Measurements from ENCODE around the gene PCSK6. TPM values are rescaled to one million over a fixed set of nuclear protein-coding genes. Genes with fewer than 3 reads are reported as not detected.

The PCSK6 gene
- total RNA-seq, 3 donors from 2014 or later (not counting 1 experiment from before 2014, with no cell fraction given), result 1.5 to 2.4 (median 2.4) TPM

- Histone ChIP-seq H3K27me3 (ENCODE audit: control insufficient read depth, insufficient read depth, low read length) (no peaks in the 10 kb centered on the region), H3K4me1 (ENCODE audit: control insufficient read depth, insufficient read depth, low read length) (no peaks in the 10 kb centered on the region), H3K36me3 (ENCODE audit: control insufficient read depth, insufficient read depth, low read length) (no peaks in the 10 kb centered on the region), H3K4me3 (ENCODE audit: low read length) (no peak overlapping the region), H3K9me3 (ENCODE audit: control insufficient read depth, insufficient read depth, low read length) (no peaks in the 10 kb centered on the region), H3K27ac (ENCODE audit: low read length) (no peak overlapping the region)
- no peaks in the 10 kb centered on the region for H3K9me3 Mint-ChIP-seq
- DNase-seq (no peak), ATAC-seq (no peak)
- H3K4me1 Mint-ChIP-seq, result no peaks in the 10 kb centered on the region
- no peak overlapping the region for H3K4me3 Mint-ChIP-seq
- no peak for TF ChIP-seq CTCF (IDR thresholded peaks at IDR 0.05)
- H3K27me3 Mint-ChIP-seq (ENCODE audit: low read depth in 2 of 2), result peaks cover 12 to 19% of the 10 kb centered on the region in 2 donors
- no peak overlapping the region for H3K27ac Mint-ChIP-seq
- no peaks in the 10 kb centered on the region for H3K36me3 Mint-ChIP-seq
- intact Hi-C loops (cut with micrococcal nuclease), result no loop called here
- WGBS (ENCODE audit: insufficient coverage), result 78% methylated on average over 14 of the region's 14 CpGs
Observed at GRCh38 chr15:101478701-101479341, 10.7 kb downstream of the PCSK6 start.

- 88% methylated on average over 5 of the region's 5 CpGs for WGBS (ENCODE audit: insufficient coverage)
Observed at GRCh38 chr15:101477851-101478362, 11.6 kb downstream of the PCSK6 start.

GRCh38 chr15:101476756-101477155 is 12.8 kb downstream of the PCSK6 start:
- ATAC-seq (no peak), DNase-seq (no peak)
- peaks cover 8 to 19% of the 10 kb centered on the region in 2 donors for H3K27me3 Mint-ChIP-seq (ENCODE audit: low read depth in 2 of 2)
- no peaks in the 10 kb centered on the region for H3K36me3 Mint-ChIP-seq
- H3K9me3 Mint-ChIP-seq, result no peaks in the 10 kb centered on the region
- H3K4me1 Mint-ChIP-seq, result no peaks in the 10 kb centered on the region
- no peak for TF ChIP-seq CTCF (IDR thresholded peaks at IDR 0.05)
- WGBS (ENCODE audit: insufficient coverage), result 94% methylated on average over 10 of the region's 10 CpGs
- intact Hi-C loops (cut with micrococcal nuclease), result no loop called here
- H3K9me3 ChIP-seq (ENCODE audit: control insufficient read depth, insufficient read depth, low read length), result no peaks in the 10 kb centered on the region
- H3K27ac ChIP-seq (ENCODE audit: low read length), result no peak overlapping the region
- H3K27me3 ChIP-seq (ENCODE audit: control insufficient read depth, insufficient read depth, low read length), result no peaks in the 10 kb centered on the region
- H3K27ac Mint-ChIP-seq, result no peak overlapping the region
- no peaks in the 10 kb centered on the region for H3K36me3 ChIP-seq (ENCODE audit: control insufficient read depth, insufficient read depth, low read length)
- no peak overlapping the region for H3K4me3 ChIP-seq (ENCODE audit: low read length)
- H3K4me1 ChIP-seq (ENCODE audit: control insufficient read depth, insufficient read depth, low read length), result no peaks in the 10 kb centered on the region
- no peak overlapping the region for H3K4me3 Mint-ChIP-seq

More at GRCh38 chr15:101477851-101478362, 11.6 kb downstream of the PCSK6 start:
- Histone ChIP-seq H3K4me1 (ENCODE audit: control insufficient read depth, insufficient read depth, low read length) (no peaks in the 10 kb centered on the region), H3K27me3 (ENCODE audit: control insufficient read depth, insufficient read depth, low read length) (no peaks in the 10 kb centered on the region), H3K36me3 (ENCODE audit: control insufficient read depth, insufficient read depth, low read length) (no peaks in the 10 kb centered on the region), H3K9me3 (ENCODE audit: control insufficient read depth, insufficient read depth, low read length) (no peaks in the 10 kb centered on the region), H3K27ac (ENCODE audit: low read length) (no peak overlapping the region), H3K4me3 (ENCODE audit: low read length) (no peak overlapping the region)
- TF ChIP-seq CTCF (IDR thresholded peaks at IDR 0.05), result no peak
- Mint-ChIP-seq H3K4me3 (no peak overlapping the region), H3K4me1 (no peaks in the 10 kb centered on the region), H3K27me3 (ENCODE audit: low read depth in 2 of 2) (peaks cover 12 to 19% of the 10 kb centered on the region in 2 donors), H3K36me3 (no peaks in the 10 kb centered on the region), H3K9me3 (no peaks in the 10 kb centered on the region), H3K27ac (no peak overlapping the region)
- intact Hi-C loops (cut with micrococcal nuclease), result no loop called here
- ATAC-seq (no peak), DNase-seq (no peak)

GRCh38 chr15:101474983-101475382 is 14.5 kb downstream of the PCSK6 start:
- H3K27me3 ChIP-seq (ENCODE audit: control insufficient read depth, insufficient read depth, low read length), result no peaks in the 10 kb centered on the region
- H3K4me1 ChIP-seq (ENCODE audit: control insufficient read depth, insufficient read depth, low read length), result no peaks in the 10 kb centered on the region
- no peaks in the 10 kb centered on the region for H3K4me1 Mint-ChIP-seq
- TF ChIP-seq CTCF (IDR thresholded peaks at IDR 0.05), result no peak
- H3K4me3 ChIP-seq (ENCODE audit: low read length), result no peak overlapping the region
- WGBS (ENCODE audit: insufficient coverage), result 88% methylated on average over 6 of the region's 7 CpGs
- H3K27ac ChIP-seq (ENCODE audit: low read length), result no peak overlapping the region
- ATAC-seq (no peak), DNase-seq (no peak)
- intact Hi-C loops (cut with micrococcal nuclease), result no loop called here
- H3K36me3 Mint-ChIP-seq, result no peaks in the 10 kb centered on the region
- no peak overlapping the region for H3K27ac Mint-ChIP-seq
- H3K27me3 Mint-ChIP-seq (ENCODE audit: low read depth in 2 of 2), result peaks cover 0 to 20% of the 10 kb centered on the region in 2 donors
- no peak overlapping the region for H3K4me3 Mint-ChIP-seq
- no peaks in the 10 kb centered on the region for H3K36me3 ChIP-seq (ENCODE audit: control insufficient read depth, insufficient read depth, low read length)
- H3K9me3 Mint-ChIP-seq, result no peaks in the 10 kb centered on the region
- no peaks in the 10 kb centered on the region for H3K9me3 ChIP-seq (ENCODE audit: control insufficient read depth, insufficient read depth, low read length)
